Mesothelial cell of epicardium (in vitro differentiated cells): ENCODE measurements around the gene UBE2A. TPM values are rescaled to one million over a fixed set of nuclear protein-coding genes. Genes with fewer than 3 reads are reported as not detected.
A peak's percentile ranks its signal among the peaks of the same experiment; 100 is the strongest.

ENCODE experiments used
- DNase-seq, 2 experiments: peaks; one replicate each; pipeline ENCODE4 v3.0.0; 2021; ENCODE audit warnings: low spot score in 2 of 2; ENCODE audit not compliant: unreplicated experiment in 2 of 2
- H3K27ac Mint-ChIP-seq: 2 replicates; pipeline ENCODE4 v1.8.0; 2021; ENCODE audit warnings: mixed read lengths
- H3K27me3 Mint-ChIP-seq: 2 replicates; pipeline ENCODE4 v1.8.0; 2021; ENCODE audit warnings: low read depth, mixed read lengths
- H3K36me3 Mint-ChIP-seq: 2 replicates; pipeline ENCODE4 v1.8.0; 2021; ENCODE audit warnings: mixed read lengths
- H3K4me1 Mint-ChIP-seq: 2 replicates; pipeline ENCODE4 v1.8.0; 2021; ENCODE audit warnings: mixed read lengths
- H3K4me3 Mint-ChIP-seq: 2 replicates; pipeline ENCODE4 v1.8.0; 2021; ENCODE audit warnings: mild to moderate bottlenecking, moderate library complexity, mixed read lengths
- H3K9me3 Mint-ChIP-seq: 2 replicates; pipeline ENCODE4 v1.8.0; 2021; ENCODE audit warnings: mixed read lengths
- CTCF ChIP-seq: fragments of 200-600 bp; sonication (generic); IDR thresholded peaks from one replicate; pipeline ENCODE4 v1.5.0; 2021; ENCODE audit warnings: antibody characterized with exemption; ENCODE audit not compliant: unreplicated experiment
- total RNA-seq: library from RNA; stranded (reverse); gene quantifications from 3 replicates; pipeline ENCODE4 v1.2.1, GENCODE V29; 2021

Gene UBE2A
- total RNA-seq, 1 donor from 2014 or later = 54.1 TPM

DNA sequence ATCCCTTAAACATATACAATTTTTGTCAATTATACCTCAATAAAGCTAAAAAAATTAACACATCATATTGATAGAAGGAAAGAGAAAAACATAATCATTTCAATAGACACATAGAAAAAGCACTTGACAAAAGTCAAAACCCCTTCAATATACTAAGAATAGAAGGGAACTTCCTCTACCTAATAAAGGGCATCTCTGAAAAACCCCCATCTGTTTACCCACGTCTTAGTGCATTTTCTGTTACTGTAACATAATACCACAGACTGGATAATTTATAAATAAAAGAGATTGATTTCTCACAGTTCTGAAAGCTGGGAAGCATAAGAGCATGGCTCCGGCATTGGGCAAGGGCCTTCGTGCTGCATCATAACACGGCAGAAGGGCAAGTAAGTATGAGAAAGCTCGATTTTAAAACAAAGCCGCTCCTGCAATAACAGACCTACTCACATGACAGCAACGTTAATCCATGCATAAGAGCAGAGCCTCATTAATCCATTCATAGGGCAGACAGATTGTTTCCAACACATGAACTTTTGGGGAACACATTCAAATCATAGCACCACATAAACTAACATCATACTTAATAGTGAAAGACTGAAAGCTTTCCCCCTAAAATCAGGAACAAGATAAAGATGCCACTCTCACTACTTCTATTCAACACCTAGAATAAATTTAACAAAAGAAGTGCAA is 24.9 kb upstream of the UBE2A start:
- Mint-ChIP-seq H3K27me3 (no peaks in the 10 kb centered on the region), H3K4me1 (no peaks in the 10 kb centered on the region), H3K27ac (no peak overlapping the region), H3K4me3 (no peak overlapping the region), H3K36me3 (peaks cover 8% of the 10 kb centered on the region), H3K9me3 (peaks cover 17% of the 10 kb centered on the region)
- DNase-seq = no peak
- TF ChIP-seq CTCF = no peak

DNA sequence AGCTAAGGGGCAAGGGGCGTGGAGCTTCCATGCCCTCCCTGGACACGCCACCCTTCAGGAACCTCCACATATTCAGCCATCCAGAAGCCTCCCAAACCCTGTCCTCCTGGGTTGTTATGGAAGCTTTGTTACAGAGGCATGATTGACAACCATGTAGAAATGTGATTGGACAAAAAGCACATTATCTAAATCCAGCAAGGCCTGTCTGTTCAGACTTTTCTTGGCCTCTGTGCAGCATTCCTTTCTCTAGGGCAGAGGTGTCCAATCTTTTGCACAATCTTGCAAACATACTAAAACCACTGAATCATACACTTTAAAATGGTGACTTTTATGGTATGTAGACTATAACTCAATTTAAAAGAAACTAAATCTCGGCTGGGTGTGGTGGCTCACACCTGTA is 21.9 kb upstream of the UBE2A start:
- DNase-seq = no peak
- Mint-ChIP-seq H3K9me3 (peaks cover 18% of the 10 kb centered on the region), H3K4me1 (no peaks in the 10 kb centered on the region), H3K27ac (no peak overlapping the region), H3K36me3 (peaks cover 16% of the 10 kb centered on the region), H3K4me3 (no peak overlapping the region), H3K27me3 (no peaks in the 10 kb centered on the region)
- no peak for TF ChIP-seq CTCF

GRCh38 chrX:119565107-119565663 is 9.2 kb upstream of the UBE2A start, which contains the start of gene STEEP1:
Gene STEEP1 (minus strand): TSS chrX:119565409. CDS start chrX:119565355, 54 bp downstream.
- Mint-ChIP-seq H3K27me3 (no peaks in the 10 kb centered on the region), H3K4me1 (peaks cover 6% of the 10 kb centered on the region), H3K36me3 (peaks cover 2% of the 10 kb centered on the region), H3K9me3 (peaks cover 13% of the 10 kb centered on the region), H3K27ac (peak within 1 kb of the TSS; percentile 98), H3K4me3 (peak within 1 kb of the TSS; percentile 95)
- no peak for TF ChIP-seq CTCF
- peak; percentile 63 to 83 for DNase-seq

- Mint-ChIP-seq H3K4me1 (peaks cover 10% of the 10 kb centered on the region), H3K27me3 (no peaks in the 10 kb centered on the region), H3K27ac (no peak overlapping the region), H3K9me3 (peaks cover 26% of the 10 kb centered on the region), H3K4me3 (no peak overlapping the region), H3K36me3 (peaks cover 6% of the 10 kb centered on the region)
- no peak for TF ChIP-seq CTCF
- DNase-seq = no peak
Measured at GRCh38 chrX:119570351-119570835, 4.0 kb upstream of the UBE2A start.

- H3K27me3 Mint-ChIP-seq = no peaks in the 10 kb centered on the region
- peak overlapping the region; percentile 94 for H3K27ac Mint-ChIP-seq
- H3K36me3 Mint-ChIP-seq = peaks cover 6% of the 10 kb centered on the region
- TF ChIP-seq CTCF = no peak
- peak overlapping the region; percentile 91 for H3K4me3 Mint-ChIP-seq
- H3K9me3 Mint-ChIP-seq = peaks cover 23% of the 10 kb centered on the region
- H3K4me1 Mint-ChIP-seq = peaks cover 14% of the 10 kb centered on the region
- no peak for DNase-seq
Measured at GRCh38 chrX:119573222-119573621, 1.1 kb upstream of the UBE2A start.
